SK-N-SH (cell line): ENCODE measurements around the gene E2F4. TPM values are rescaled to one million over a fixed set of nuclear protein-coding genes. Genes with fewer than 3 reads are reported as not detected.

ENCODE experiments used
- CTCF ChIA-PET: fragments of 300-600, 350-600 bp; formaldehyde crosslinking; extraction: SDS; loops from one replicate; lab custom pipeline; 2021; lab: Yijun Ruan, JAX
- POLR2A ChIA-PET: fragments of 350-600 bp; sonication (Branson Sonifier 250); formaldehyde crosslinking; extraction: SDS; loops from one replicate; lab custom pipeline; 2020; ENCODE audit warnings: antibody characterized with exemption, inconsistent platforms; lab: Yijun Ruan, JAX
- DNase-seq: peaks from one replicate; pipeline ENCODE4 v3.0.0; 2012
- H2AFZ ChIP-seq: fragments of 200-600 bp; sonication (generic); 2 replicates; pipeline ENCODE4 v1.8.1; 2016; ENCODE audit warnings: antibody characterized with exemption, mild to moderate bottlenecking, low read depth
- H3F3A ChIP-seq: fragments of 200-600 bp; sonication (generic); replicated peaks from 2 replicates; pipeline ENCODE3; 2016; ENCODE audit warnings: antibody characterized with exemption, mild to moderate bottlenecking; ENCODE audit not compliant: insufficient read depth
- H3K27ac ChIP-seq, 2 experiments: fragments of 200-500 bp in 1 of 2; fragments of 200-600 bp in 1 of 2; sonication (Bioruptor generic) in 1 of 2; sonication (generic), shearing (Covaris generic) in 1 of 2; 2 replicates each; pipeline versions ENCODE4 v1.5.1 to v1.6.1; 2014 to 2016; ENCODE audit warnings: low read depth in 2 of 2, inconsistent platforms in 1 of 2, low read length in 1 of 2, mild to moderate bottlenecking in 1 of 2, mixed read lengths in 1 of 2
- H3K27me3 ChIP-seq: fragments of 200-600 bp; sonication (generic), shearing (Covaris generic); 2 replicates; pipeline ENCODE4 v1.6.1; 2016; ENCODE audit warnings: mixed run types; ENCODE audit not compliant: insufficient read depth
- H3K36me3 ChIP-seq, 2 experiments: fragments of 200-500 bp in 1 of 2; fragments of 200-600 bp in 1 of 2; sonication (Bioruptor generic) in 1 of 2; sonication (generic) in 1 of 2; replicated peaks in 1 of 2; 2 replicates each; pipeline versions ENCODE3 to v1.5.1; 2014 to 2016; ENCODE audit warnings: low read length in 1 of 2, mild to moderate bottlenecking in 1 of 2; ENCODE audit not compliant: insufficient read depth in 2 of 2, control insufficient read depth in 1 of 2
- H3K4me1 ChIP-seq, 2 experiments: fragments of 200-500 bp in 1 of 2; fragments of 200-600 bp in 1 of 2; sonication (Bioruptor generic) in 1 of 2; sonication (generic), shearing (Covaris generic) in 1 of 2; 2 replicates each; pipeline versions ENCODE4 v1.5.1 to v1.6.1; 2014 to 2016; ENCODE audit warnings: low read depth in 1 of 2, low read length in 1 of 2, mixed run types in 1 of 2; ENCODE audit not compliant: insufficient read depth in 2 of 2, control insufficient read depth in 1 of 2
- H3K4me2 ChIP-seq: fragments of 200-600 bp; sonication (generic), shearing (Covaris generic); 2 replicates; pipeline ENCODE4 v1.6.1; 2017; ENCODE audit warnings: mixed run types
- H3K4me3 ChIP-seq, 2 experiments: fragments of 200-500 bp in 1 of 2; fragments of 200-600 bp in 1 of 2; sonication (Bioruptor generic) in 1 of 2; sonication (generic), shearing (Covaris generic) in 1 of 2; 2 replicates each; pipeline versions ENCODE4 v1.5.1 to v1.8.1; 2014 to 2016; ENCODE audit warnings: low read depth in 2 of 2, inconsistent platforms in 1 of 2, low read length in 1 of 2, mild to moderate bottlenecking in 1 of 2, mixed read lengths in 1 of 2, moderate library complexity in 1 of 2
- H3K79me2 ChIP-seq: fragments of 200-600 bp; sonication (generic); 2 replicates; pipeline ENCODE4 v1.8.1; 2017; ENCODE audit warnings: mild to moderate bottlenecking; ENCODE audit not compliant: insufficient read depth
- H3K9ac ChIP-seq: fragments of 200-600 bp; sonication (generic); 2 replicates; pipeline ENCODE4 v1.6.1; 2017; ENCODE audit warnings: mixed run types
- H3K9me2 ChIP-seq: fragments of 200-600 bp; sonication (generic); 2 replicates; pipeline ENCODE4 v1.6.1; 2017; ENCODE audit warnings: mixed run types
- H3K9me3 ChIP-seq: fragments of 200-600 bp; sonication (generic); 2 replicates; pipeline ENCODE4 v1.6.1; 2017; ENCODE audit warnings: mixed run types, mild to moderate bottlenecking, moderate library complexity
- H4K20me1 ChIP-seq: fragments of 200-600 bp; sonication (generic); 2 replicates; pipeline ENCODE4 v1.6.1; 2017; ENCODE audit warnings: mild to moderate bottlenecking, mixed run types; ENCODE audit not compliant: insufficient read depth
- CHD2 ChIP-seq: fragments of 150-350 bp; IDR thresholded peaks from 2 replicates; pipeline ENCODE4 v1.6.1; 2018; ENCODE audit warnings: low read length; ENCODE audit not compliant: partially characterized antibody
- CTCF ChIP-seq: fragments of 200-600 bp; sonication (generic); IDR thresholded peaks from 2 replicates; pipeline ENCODE4 v1.6.1; 2017; ENCODE audit warnings: antibody characterized with exemption, mild to moderate bottlenecking, moderate library complexity
- EP300 ChIP-seq, 2 experiments: IDR thresholded peaks; 2 replicates each; pipeline versions ENCODE4 v1.4.0 to v1.6.1; 2012; ENCODE audit warnings: borderline replicate concordance in 1 of 2, low read depth in 1 of 2, low read length in 1 of 2
- FOSL2 ChIP-seq: IDR thresholded peaks from 2 replicates; pipeline ENCODE4 v1.4.0; 2012; ENCODE audit warnings: low read depth, mild to moderate bottlenecking, moderate library complexity, borderline replicate concordance
- FOXM1 ChIP-seq: IDR thresholded peaks from 2 replicates; pipeline ENCODE4 v1.4.0; 2012; ENCODE audit warnings: low read depth, mild to moderate bottlenecking
- NFIC ChIP-seq: IDR thresholded peaks from 2 replicates; pipeline ENCODE4 v1.4.0; 2012; ENCODE audit warnings: borderline replicate concordance
- PBX3 ChIP-seq: IDR thresholded peaks from 2 replicates; pipeline ENCODE4; 2012
- REST ChIP-seq: IDR thresholded peaks from 2 replicates; pipeline ENCODE4 v1.6.1; 2012; ENCODE audit warnings: mild to moderate bottlenecking, low read depth, low read length, moderate library complexity
- USF1 ChIP-seq: IDR thresholded peaks from 2 replicates; pipeline ENCODE4 v1.4.0; 2012; ENCODE audit warnings: low read depth, borderline replicate concordance
- WGBS: methylation state at CpG from one replicate; pipeline ENCODE4 v1.1.6; 2017; ENCODE audit warnings: low lambda C conversion rate; 5-methylcytosine and 5-hydroxymethylcytosine counted together
- polyA plus RNA-seq, 3 experiments: library from polyadenylated mRNA; depleted of rRNA; stranded (reverse); fragments of >200 nt; gene quantifications; 2 replicates each; pipeline ENCODE4 v1.2.3, GENCODE V29; 2012

The E2F4 gene
- polyA plus RNA-seq, 1 of the 3 experiments (the other 2 are of a cell fraction), result 168 TPM

- no peaks in the 10 kb centered on the region for H3F3A ChIP-seq
Measured at GRCh38 chr16:67142342-67142741, 49.6 kb upstream of the E2F4 start.

GRCh38 chr16:67144943-67145342 is 47.0 kb upstream of the E2F4 start:
- Histone ChIP-seq H3K9me2 (no peaks in the 10 kb centered on the region), H3F3A (peaks cover 2% of the 10 kb centered on the region), H3K9ac (no peak overlapping the region), H4K20me1 (no peaks in the 10 kb centered on the region), H3K4me3 (no peak overlapping the region), H3K4me2 (no peak overlapping the region), H3K36me3 (peaks cover 25 to 84% of the 10 kb centered on the region in 2 experiments), H3K27ac (no peak overlapping the region), H3K79me2 (0 out of 2 replicates have a peak, but pooled peaks cover 2% of the 10 kb centered on the region), H2AFZ (no peak overlapping the region), H3K27me3 (no peaks in the 10 kb centered on the region), H3K9me3 (no peaks in the 10 kb centered on the region), H3K4me1 (no peaks in the 10 kb centered on the region; a peak in 1 of 4 replicates)
- DNase-seq, result no peak
- CTCF ChIA-PET, result interaction anchor here (3.0 kb wide), 1 partner anchor 10 kb away, joined by 12 read pairs; no protein-coding TSS in a partner anchor
- TF ChIP-seq USF1, result no peak
- TF ChIP-seq CHD2, result no peak
- TF ChIP-seq REST, result no peak
- no peak for TF ChIP-seq PBX3
- 94% methylated on average over 2 of the region's 2 CpGs for WGBS
- POLR2A ChIA-PET, result no interaction called here

More at GRCh38 chr16:67142342-67142741, 49.6 kb upstream of the E2F4 start:
- TF ChIP-seq FOSL2 (no peak), FOXM1 (no peak), CTCF (no peak), NFIC (no peak), EP300 (IDR thresholded peaks at IDR 0.05; ENCODE audit: borderline replicate concordance in 1 of 2, low read depth in 1 of 2, low read length in 1 of 2) (no peak)
- TF ChIP-seq, all 33 proteins: peak for 0
- Histone ChIP-seq H3K4me2 (no peak overlapping the region), H3K9ac (no peak overlapping the region), H3K27ac (no peak overlapping the region), H3K9me2 (no peaks in the 10 kb centered on the region), H2AFZ (no peak overlapping the region), H3K79me2 (0 out of 2 replicates have a peak, but pooled peaks cover 2% of the 10 kb centered on the region), H3K36me3 (peaks cover 44 to 74% of the 10 kb centered on the region in 2 experiments), H3K4me1 (no peaks in the 10 kb centered on the region), H3K9me3 (no peaks in the 10 kb centered on the region), H3K4me3 (no peak overlapping the region), H3K27me3 (no peaks in the 10 kb centered on the region), H4K20me1 (no peaks in the 10 kb centered on the region)
- no peak for DNase-seq
- ChIA-PET POLR2A (no interaction called here), CTCF (interaction anchor here (1.4 to 7.9 kb wide), 2 partner anchors 13 to 195 kb away, joined by 4 to 50 read pairs; no protein-coding TSS in a partner anchor)
- WGBS, result 100% methylated on average over 2 of the region's 9 CpGs
